SH-SY5Y (cell line): Measurements from ENCODE around the gene GARNL3.

ENCODE experiments used
- GATA2 ChIP-seq: IDR thresholded peaks from 2 replicates; pipeline ENCODE4 v1.6.1; 2011; ENCODE audit warnings: mild to moderate bottlenecking, low read depth, low read length
- GATA3 ChIP-seq: IDR thresholded peaks from 2 replicates; pipeline ENCODE4 v1.6.1; 2011; ENCODE audit warnings: low read depth, mild to moderate bottlenecking, low read length, moderate library complexity

- no peak for TF ChIP-seq GATA2
- TF ChIP-seq GATA3: no peak
These were observed 16.5 kb downstream of the GARNL3 start for GRCh38 chr9:127280880-127281660.
